IMR-90 (cell line): Measurements from ENCODE around the gene OSBPL1A. TPM values are rescaled to one million over a fixed set of nuclear protein-coding genes. Genes with fewer than 3 reads are reported as not detected.

Experiments
- ATAC-seq: fragments of 200-7000 bp; cut with Tn5 transposase; 2 replicates; pipeline ENCODE4 v1.9.1; 2020; ENCODE audit warnings: low read depth, mild to moderate bottlenecking, moderate library complexity
- BruUV-seq: library from RNA; stranded (reverse); fragments of 400-500 nt; replicated peaks from 2 replicates; lab custom pipeline; 2021; lab: Mats Ljungman, UMichigan
- CTCF ChIA-PET: fragments of 300-600 bp; formaldehyde crosslinking; extraction: SDS; loops from one replicate; lab custom pipeline; 2021; ENCODE audit warnings: antibody characterized with exemption; lab: Yijun Ruan, JAX
- POLR2A ChIA-PET: fragments of 300-600 bp; sonication (Branson Sonifier 250); formaldehyde crosslinking; loops from one replicate; lab custom pipeline; 2022; ENCODE audit warnings: antibody characterized with exemption; ENCODE audit not compliant: unreplicated experiment; lab: Charles Lee
- DNase-seq: peaks from one replicate; pipeline ENCODE4 v3.0.0; 2013
- H2AFZ ChIP-seq: replicated peaks from 2 replicates; pipeline ENCODE3; 2013; ENCODE audit warnings: low read length, mild to moderate bottlenecking; ENCODE audit not compliant: poor library complexity
- H2AK5ac ChIP-seq: 2 replicates; pipeline ENCODE4 v1.6.1; 2013; ENCODE audit warnings: low read depth, low read length, inconsistent platforms
- H2AK9ac ChIP-seq: replicated peaks from 2 replicates; pipeline ENCODE3; 2013; ENCODE audit warnings: mild to moderate bottlenecking, low read depth, low read length, moderate library complexity; ENCODE audit not compliant: poor library complexity
- H2BK120ac ChIP-seq: 2 replicates; pipeline ENCODE4 v1.6.1; 2013; ENCODE audit warnings: low read depth, low read length, inconsistent platforms
- H2BK15ac ChIP-seq: 3 replicates; pipeline ENCODE4 v1.6.1; 2013; ENCODE audit warnings: low read depth, low read length, inconsistent platforms
- H2BK20ac ChIP-seq: 2 replicates; pipeline ENCODE4 v1.6.1; 2013; ENCODE audit warnings: low read depth, mild to moderate bottlenecking, inconsistent platforms, low read length, moderate library complexity
- H2BK5ac ChIP-seq: 2 replicates; pipeline ENCODE4 v1.6.1; 2013; ENCODE audit warnings: mild to moderate bottlenecking, low read depth, low read length, inconsistent platforms; ENCODE audit not compliant: poor library complexity, severe bottlenecking
- H3K14ac ChIP-seq: replicated peaks from 2 replicates; pipeline ENCODE4 v1.6.1; 2013; ENCODE audit warnings: low read depth, low read length, inconsistent platforms
- H3K18ac ChIP-seq: 2 replicates; pipeline ENCODE4 v1.6.1; 2013; ENCODE audit warnings: low read depth, low read length, control low read depth
- H3K23ac ChIP-seq: 2 replicates; pipeline ENCODE4 v1.6.1; 2013; ENCODE audit warnings: low read depth, low read length, inconsistent platforms
- H3K27ac ChIP-seq: 2 replicates; pipeline ENCODE4 v1.5.1; 2013; ENCODE audit warnings: mild to moderate bottlenecking, control low read depth, low read length; ENCODE audit not compliant: insufficient read depth
- H3K27me3 ChIP-seq: 2 replicates; pipeline ENCODE4 v1.6.1; 2013; ENCODE audit warnings: low read length; ENCODE audit not compliant: control insufficient read depth, insufficient read depth
- H3K36me3 ChIP-seq: 2 replicates; pipeline ENCODE4 v1.6.1; 2013; ENCODE audit warnings: low read length, mixed read lengths; ENCODE audit not compliant: control insufficient read depth, insufficient read depth
- H3K4ac ChIP-seq: 2 replicates; pipeline ENCODE4 v1.6.1; 2013; ENCODE audit warnings: low read depth, low read length, inconsistent platforms
- H3K4me1 ChIP-seq: 2 replicates; pipeline ENCODE4 v1.6.1; 2013; ENCODE audit warnings: low read length, mixed read lengths; ENCODE audit not compliant: control insufficient read depth, insufficient read depth
- H3K4me2 ChIP-seq: 2 replicates; pipeline ENCODE4 v1.6.1; 2013; ENCODE audit warnings: low read depth, mild to moderate bottlenecking, control low read depth, low read length, moderate library complexity
- H3K4me3 ChIP-seq: 2 replicates; pipeline ENCODE4 v1.5.1; 2013; ENCODE audit warnings: low read depth, mild to moderate bottlenecking, control low read depth, low read length, moderate library complexity; ENCODE audit not compliant: insufficient read depth
- H3K56ac ChIP-seq: 2 replicates; pipeline ENCODE4 v1.6.1; 2013; ENCODE audit warnings: low read length, inconsistent platforms; ENCODE audit not compliant: insufficient read depth; ENCODE audit errors: extremely low read depth
- H3K79me1 ChIP-seq, 2 experiments: 2 replicates each; pipeline ENCODE4 v1.6.1; 2013; ENCODE audit warnings: low read length in 2 of 2, inconsistent platforms in 1 of 2, low read depth in 1 of 2
- H3K9ac ChIP-seq: 2 replicates; pipeline ENCODE4 v1.6.1; 2013; ENCODE audit warnings: low read depth, low read length, control low read depth
- H3K9me1 ChIP-seq: 2 replicates; pipeline ENCODE4 v1.6.1; 2013; ENCODE audit warnings: low read length, inconsistent platforms; ENCODE audit not compliant: insufficient read depth
- H3K9me3 ChIP-seq: 2 replicates; pipeline ENCODE4 v1.6.1; 2013; ENCODE audit warnings: low read length; ENCODE audit not compliant: control insufficient read depth, insufficient read depth
- H4K20me1 ChIP-seq: 2 replicates; pipeline ENCODE4 v1.6.1; 2013; ENCODE audit warnings: low read length, inconsistent platforms; ENCODE audit not compliant: insufficient read depth
- H4K5ac ChIP-seq: 2 replicates; pipeline ENCODE4 v1.6.1; 2013; ENCODE audit warnings: mild to moderate bottlenecking, low read depth, low read length, control low read depth
- H4K8ac ChIP-seq, 2 experiments: 2 replicates each; pipeline ENCODE4 v1.6.1; 2013; ENCODE audit warnings: low read depth in 2 of 2, low read length in 2 of 2, control low read depth in 1 of 2, inconsistent platforms in 1 of 2
- H4K91ac ChIP-seq: 2 replicates; pipeline ENCODE4 v1.6.1; 2013; ENCODE audit warnings: low read depth, low read length, inconsistent platforms; ENCODE audit not compliant: insufficient read depth
- FOS ChIP-seq: fragments of 150-350 bp; IDR thresholded peaks from 2 replicates; pipeline ENCODE4 v1.6.1; 2016; ENCODE audit warnings: low read depth, low read length
- NFE2L2 ChIP-seq: fragments of 150-350 bp; IDR thresholded peaks from 2 replicates; pipeline ENCODE4 v1.6.1; 2016; ENCODE audit warnings: low read depth, mild to moderate bottlenecking, low read length
- RAD21 ChIP-seq: IDR thresholded peaks from 2 replicates; pipeline ENCODE4 v1.6.1; 2012; ENCODE audit warnings: low read length, improper control_type of control experiment
- WGBS, 2 experiments: methylation state at CpG; one replicate each; pipeline versions ENCODE4 v1.1.5 to v1.1.7; 2013; ENCODE audit warnings: missing lambda C conversion rate in 2 of 2; ENCODE audit not compliant: insufficient read length in 1 of 2; ENCODE audit errors: extremely low coverage in 2 of 2; 5-methylcytosine and 5-hydroxymethylcytosine counted together
- dilution Hi-C: fragments of 300-500 bp; cut with HindIII; formaldehyde crosslinking; loops from one replicate; pipeline ENCODE4 v1.14.3; 2018; ENCODE audit warnings: low sequenced_read_pairs; ENCODE audit not compliant: unreplicated experiment
- in situ Hi-C: fragments of 300-500 bp; cut with MboI; formaldehyde crosslinking; loops from 3 replicates; pipeline ENCODE4 v1.14.3; 2019; ENCODE audit warnings: low sequenced_read_pairs, inconsistent platforms, mixed read lengths
- intact Hi-C: fragments of 100-400 bp; cut with micrococcal nuclease; formaldehyde crosslinking; loops from 2 replicates; pipeline ENCODE4 v1.10.0; 2022
- polyA plus RNA-seq, 3 experiments: library from polyadenylated mRNA; depleted of rRNA; stranded (reverse); fragments of >200 nt; gene quantifications; 2 replicates each; pipeline ENCODE4 v1.2.3, GENCODE V29; 2012; ENCODE audit warnings: low replicate concordance in 1 of 3
- total RNA-seq: library from RNA; depleted of rRNA; stranded (reverse); fragments of >200 nt; gene quantifications from 2 replicates; pipeline ENCODE4 v1.2.3, GENCODE V29; 2012

OSBPL1A gene
- total and polyA plus RNA-seq, 2 of the 4 experiments (the other 2 are of a cell fraction): 29.4 to 70.4 TPM

DNA sequence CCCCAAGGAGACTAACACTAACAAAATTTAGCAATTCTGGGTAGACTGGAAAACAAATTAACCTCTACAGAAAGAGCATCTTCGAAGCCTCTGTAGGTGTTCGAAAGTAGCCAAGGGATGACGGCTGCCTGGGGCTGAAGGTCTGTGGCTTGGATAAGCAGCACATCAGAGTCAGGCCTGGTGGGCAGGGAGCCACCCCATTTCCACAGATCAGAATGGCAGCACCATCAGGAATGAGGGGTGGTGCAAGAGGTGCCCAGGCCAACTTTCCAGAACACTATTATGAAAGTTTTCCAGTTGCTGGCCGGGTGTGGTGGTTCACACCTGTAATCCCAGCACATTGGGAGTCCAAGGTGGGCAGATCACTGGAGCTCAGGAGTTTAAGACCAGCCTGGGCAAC lies 200.9 kb downstream of the OSBPL1A start:
- intact Hi-C loops (no loop called here), in situ Hi-C loops (no loop called here), dilution Hi-C loops (no loop called here)
- peaks cover 13% of the 10 kb centered on the region for H3K9me1 ChIP-seq
- no peak overlapping the region for H3K23ac ChIP-seq
- H3K4me2 ChIP-seq: no peak overlapping the region
- no peak overlapping the region for H3K14ac ChIP-seq
- no peak for DNase-seq
- H3K9ac ChIP-seq: no peak overlapping the region
- no peak overlapping the region for H3K27ac ChIP-seq
- no peak overlapping the region for H3K56ac ChIP-seq
- no peaks in the 10 kb centered on the region; the same call in 1 of the 2 replicates for H3K36me3 ChIP-seq
- ChIA-PET POLR2A (no interaction called here), CTCF (interaction anchor here (1.2 kb wide), 1 partner anchor 20 kb away, joined by 3 read pairs; no protein-coding TSS in a partner anchor)
- TF ChIP-seq FOS (no peak), NFE2L2 (no peak), RAD21 (no peak)
- no peak overlapping the region for H4K5ac ChIP-seq
- H2AFZ ChIP-seq: no peak overlapping the region
- no peak overlapping the region for H2BK15ac ChIP-seq
- H3K4me3 ChIP-seq: no peak overlapping the region
- no peak overlapping the region for H2AK5ac ChIP-seq
- H3K4me1 ChIP-seq: peaks cover 8% of the 10 kb centered on the region
- no peak overlapping the region for H2AK9ac ChIP-seq
- H3K27me3 ChIP-seq: no peaks in the 10 kb centered on the region
- H4K91ac ChIP-seq: no peak overlapping the region
- H3K9me3 ChIP-seq: no peaks in the 10 kb centered on the region
- WGBS, 2 experiments: 83% methylated on average over 1 of the region's 4 CpGs; no CpG with 5 or more reads in 1 of the 2 experiments
- H2BK20ac ChIP-seq: no peak overlapping the region
- no peak overlapping the region for H4K8ac ChIP-seq
- no peak overlapping the region for H3K4ac ChIP-seq
- H3K18ac ChIP-seq: no peak overlapping the region
- no peak overlapping the region for H2BK5ac ChIP-seq
- H3K79me1 ChIP-seq: peaks cover 5 to 6% of the 10 kb centered on the region in 2 experiments; a peak in 3 of 4 replicates
- no peak overlapping the region for H2BK120ac ChIP-seq
- BruUV-seq: no TSS peak
- peaks cover 10% of the 10 kb centered on the region for H4K20me1 ChIP-seq
- no peak for ATAC-seq
